ENCODE data around the gene GAK.
"Not testable (repeated sequence)": the region's sequence is repeated elsewhere in the genome, so short reads cannot be mapped to it uniquely, and the experiment has no call there.

The GAK gene

GRCh38 chr4:931960-932712 lies at the start of gene GAK, which contains the start of gene TMEM175:
TSS of gene GAK (minus strand) at chr4:932316. CDS start at chr4:932187, 129 bp downstream.
TSS of gene TMEM175 (plus strand) at chr4:932460. CDS start at chr4:947740, 15,280 bp downstream.
- H3K4me3 ChIP-seq (ENCODE audit: low read depth, low read length): peak within 1 kb of the TSS; percentile 90
- DNase-seq (ENCODE audit: low read depth): peak; percentile 97
- TF ChIP-seq CTCF (conservative IDR thresholded peaks at IDR 0.05; ENCODE audit: low read depth, low read length): no peak

DNA sequence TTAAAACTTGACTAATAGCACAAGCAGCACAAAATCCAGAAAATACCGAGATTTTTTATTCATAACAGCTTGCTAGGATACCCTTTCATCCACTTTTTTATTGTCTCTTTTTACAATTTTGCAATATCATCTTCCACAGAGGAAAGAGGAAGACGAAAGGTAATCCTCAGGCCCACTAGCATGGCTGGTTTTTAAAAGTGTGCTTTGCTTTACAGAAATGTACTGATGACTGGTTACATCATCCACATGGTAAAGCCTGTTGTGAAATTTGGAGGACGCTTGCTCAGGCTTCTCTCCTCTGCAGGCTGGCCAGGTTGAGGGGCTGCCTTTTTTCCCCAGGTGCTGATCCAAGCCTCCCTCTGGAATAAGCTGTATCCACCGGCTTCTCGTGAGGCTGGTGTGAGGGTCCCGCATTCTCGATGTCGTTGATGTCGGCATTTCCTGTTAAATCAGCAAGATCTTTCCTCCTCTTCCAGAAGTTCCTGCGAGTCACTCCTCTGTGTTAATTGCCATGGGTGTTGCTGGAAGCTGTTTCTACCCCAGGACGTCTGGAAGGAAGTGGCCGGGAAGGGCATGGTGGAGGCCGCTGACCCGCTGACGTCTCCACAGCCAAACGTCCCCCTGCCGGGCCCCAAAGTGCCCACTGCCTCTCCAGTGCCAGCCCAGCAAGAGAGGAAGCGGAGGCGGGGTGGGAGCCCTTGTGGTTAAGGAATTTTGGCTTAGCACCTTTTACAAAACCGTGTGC lies 47.0 kb upstream of the GAK start:
- no peak overlapping the region for H3K4me3 ChIP-seq (ENCODE audit: low read depth, low read length)
- no peak for TF ChIP-seq CTCF (conservative IDR thresholded peaks at IDR 0.05; ENCODE audit: low read depth, low read length)
- peak; percentile 74 for DNase-seq (ENCODE audit: low read depth)

- not testable (repeated sequence) for H3K4me3 ChIP-seq (ENCODE audit: low read depth, low read length)
These were observed 43.9 kb upstream of the GAK start for GRCh38 chr4:976016-976415.

GRCh38 chr4:974668-975067 lies 42.6 kb upstream of the GAK start:
- DNase-seq (ENCODE audit: low read depth): no peak
- H3K4me3 ChIP-seq (ENCODE audit: low read depth, low read length): no peak overlapping the region
- no peak for TF ChIP-seq CTCF (conservative IDR thresholded peaks at IDR 0.05; ENCODE audit: low read depth, low read length)

More at GRCh38 chr4:976016-976415, 43.9 kb upstream of the GAK start:
- DNase-seq (ENCODE audit: low read depth): not testable (repeated sequence)

- H3K4me3 ChIP-seq (ENCODE audit: low read depth, low read length): peak within 1 kb of the TSS; percentile 71
- DNase-seq (ENCODE audit: low read depth): peak; percentile 88
- no peak for TF ChIP-seq CTCF (conservative IDR thresholded peaks at IDR 0.05; ENCODE audit: low read depth, low read length)
These were observed 41.6 kb upstream of the GAK start, which contains the start of gene DGKQ for GRCh38 chr4:973431-974397. TSS of gene DGKQ (minus strand) at chr4:973569. CDS start at chr4:973482, 87 bp downstream.

- no peak for TF ChIP-seq CTCF (conservative IDR thresholded peaks at IDR 0.05; ENCODE audit: low read depth, low read length)
- H3K4me3 ChIP-seq (ENCODE audit: low read depth, low read length): peak overlapping the region; percentile 71
- DNase-seq (ENCODE audit: low read depth): no peak
These were observed 40.7 kb upstream of the GAK start for GRCh38 chr4:972651-973424.

Measured in choroid plexus epithelial cell (primary cell).